GM03348 (cell line): Measurements from ENCODE around the gene FBXO48.

Experiments used
- DNase-seq: peaks from one replicate; pipeline ENCODE4 v3.0.0; 2012; ENCODE audit warnings: low spot score

Gene FBXO48

DNA sequence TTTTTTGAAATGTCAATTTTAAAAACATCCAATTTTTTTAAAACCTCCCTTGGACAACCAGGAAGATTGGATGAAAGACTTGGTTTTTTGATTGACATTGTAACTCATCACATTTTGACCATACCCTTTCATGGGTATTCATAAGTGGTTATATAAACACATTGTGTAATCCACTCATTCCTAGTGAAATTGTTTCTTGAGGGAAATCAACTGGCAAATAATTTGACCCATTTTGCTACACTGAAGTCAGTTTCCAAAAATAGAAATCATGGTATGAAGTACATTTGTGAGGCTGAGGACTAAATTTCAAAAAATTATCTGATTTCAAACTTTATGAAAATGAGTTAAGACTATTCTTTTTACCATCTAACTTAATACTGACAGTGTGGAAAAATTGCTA, 31.5 kb downstream of the FBXO48 start:
- peak; percentile 37 for DNase-seq

GRCh38 chr2:68434981-68435380, 32.1 kb downstream of the FBXO48 start:
- no peak for DNase-seq

- DNase-seq = no peak
These were observed 34.1 kb downstream of the FBXO48 start for GRCh38 chr2:68432696-68433658.

DNA sequence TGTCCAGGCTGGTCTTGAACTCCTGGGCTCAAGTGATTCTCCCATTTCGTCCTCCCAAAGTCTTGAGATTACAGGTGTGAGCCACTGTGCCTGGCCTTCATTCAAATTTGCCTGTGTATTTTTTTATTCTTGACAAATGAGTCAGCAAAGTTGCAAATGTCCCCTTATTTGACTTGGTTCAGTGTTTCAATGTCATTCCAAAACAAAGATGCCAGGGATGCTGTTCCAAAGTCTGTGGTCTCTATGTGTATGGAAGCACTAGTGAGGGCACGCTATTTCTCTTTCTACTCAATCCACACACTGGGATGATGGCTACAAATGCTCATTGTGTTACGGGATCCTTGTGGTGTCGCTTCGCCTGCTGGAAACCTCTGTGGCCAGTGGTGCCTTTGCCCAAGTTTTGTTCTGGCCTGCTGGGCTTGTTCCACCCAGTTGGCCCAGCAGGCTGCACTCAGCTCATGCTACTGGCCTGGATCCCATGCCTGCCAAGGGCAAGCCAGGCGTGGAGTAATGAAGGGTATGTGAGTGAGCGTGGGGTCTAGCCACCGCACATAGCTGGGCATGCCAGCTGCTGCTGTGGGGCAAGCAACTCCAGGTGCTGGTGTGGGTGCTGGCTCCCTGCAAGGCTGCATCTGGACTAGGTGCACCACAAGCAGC, 35.6 kb downstream of the FBXO48 start:
- DNase-seq = no peak

DNA sequence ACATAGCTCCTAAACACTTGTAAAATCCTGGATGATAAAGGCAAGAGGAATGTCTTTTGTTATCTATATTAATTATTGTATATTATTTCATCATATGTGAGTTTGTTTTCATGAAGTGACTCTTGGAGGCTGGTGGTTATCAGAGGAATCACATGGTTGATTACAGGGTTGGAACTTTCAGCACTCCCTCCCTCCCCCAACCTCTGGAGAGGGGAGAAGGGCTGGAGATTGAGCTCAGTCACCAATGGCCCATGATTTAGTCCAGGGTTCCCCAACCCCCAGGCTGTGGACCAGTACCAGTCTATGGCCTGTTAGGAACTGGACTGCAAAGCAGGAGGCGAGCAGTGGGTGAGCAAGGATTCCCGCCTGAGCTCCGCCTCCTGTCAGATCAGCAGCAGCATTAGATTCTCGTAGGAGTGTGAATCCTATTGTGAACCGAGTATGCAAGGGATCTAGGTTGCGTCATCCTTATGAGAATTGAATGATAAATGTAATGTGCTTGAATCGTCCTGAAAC, 37.7 kb downstream of the FBXO48 start:
- DNase-seq = no peak

DNA sequence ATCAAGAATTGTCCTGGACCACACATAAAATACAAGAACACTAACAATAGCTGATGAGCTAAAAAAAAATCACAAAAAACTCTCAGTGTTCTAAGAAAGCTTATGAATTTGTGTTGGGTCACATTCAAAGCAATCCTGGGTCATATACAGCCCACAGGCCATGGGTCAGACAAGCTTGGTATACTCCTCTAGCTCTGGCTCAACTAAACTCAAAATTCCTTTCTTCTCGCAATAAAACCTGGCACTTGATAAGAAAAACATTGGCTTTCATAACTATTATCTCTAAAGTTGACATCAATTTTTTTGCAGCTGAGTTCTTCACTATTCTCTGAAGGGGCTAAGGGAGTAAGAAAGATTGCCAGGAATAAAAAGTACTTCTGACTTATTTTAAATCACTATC, 38.3 kb downstream of the FBXO48 start:
- no peak for DNase-seq

DNA sequence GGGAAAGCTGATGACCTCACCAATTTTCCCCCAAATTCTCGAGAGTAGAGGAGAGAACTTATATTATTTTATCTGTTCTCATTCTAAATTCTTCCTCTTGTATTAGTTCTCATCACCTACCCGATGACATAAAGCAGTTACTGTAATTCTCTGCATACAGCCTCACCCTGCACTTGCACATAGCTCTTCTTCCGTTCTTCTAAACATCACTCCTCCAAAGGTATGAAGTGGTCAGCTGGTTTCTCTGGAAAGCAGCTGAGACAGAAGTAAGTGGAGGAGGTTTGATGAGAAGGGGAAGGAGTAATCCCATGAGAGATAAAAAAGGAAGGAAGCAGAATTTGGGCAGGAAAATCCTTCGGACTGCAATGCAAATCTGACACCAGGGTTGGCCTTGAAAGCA, 39.0 kb downstream of the FBXO48 start:
- no peak for DNase-seq

- no peak for DNase-seq
These were observed 40.1 kb downstream of the FBXO48 start for GRCh38 chr2:68426848-68427579.

GRCh38 chr2:68426446-68426845, 40.6 kb downstream of the FBXO48 start:
- DNase-seq = no peak

- no peak for DNase-seq
These were observed 41.6 kb downstream of the FBXO48 start for GRCh38 chr2:68425503-68425902.

GRCh38 chr2:68423966-68424650, 43.0 kb downstream of the FBXO48 start:
- no peak for DNase-seq

- peak; percentile 28 for DNase-seq
These were observed 46.7 kb downstream of the FBXO48 start for GRCh38 chr2:68420254-68420910.

GRCh38 chr2:68418855-68419254, 48.2 kb downstream of the FBXO48 start:
- no peak for DNase-seq

GRCh38 chr2:68418419-68418818, 48.7 kb downstream of the FBXO48 start:
- DNase-seq = no peak

GRCh38 chr2:68417926-68418325, 49.2 kb downstream of the FBXO48 start:
- no peak for DNase-seq

GRCh38 chr2:68416081-68416675, 50.9 kb downstream of the FBXO48 start:
- no peak for DNase-seq

- DNase-seq = no peak
These were observed 51.6 kb downstream of the FBXO48 start for GRCh38 chr2:68415521-68415920.

- DNase-seq = no peak
These were observed 52.2 kb downstream of the FBXO48 start for GRCh38 chr2:68414876-68415275.

GRCh38 chr2:68414452-68414851, 52.6 kb downstream of the FBXO48 start:
- no peak for DNase-seq

DNA sequence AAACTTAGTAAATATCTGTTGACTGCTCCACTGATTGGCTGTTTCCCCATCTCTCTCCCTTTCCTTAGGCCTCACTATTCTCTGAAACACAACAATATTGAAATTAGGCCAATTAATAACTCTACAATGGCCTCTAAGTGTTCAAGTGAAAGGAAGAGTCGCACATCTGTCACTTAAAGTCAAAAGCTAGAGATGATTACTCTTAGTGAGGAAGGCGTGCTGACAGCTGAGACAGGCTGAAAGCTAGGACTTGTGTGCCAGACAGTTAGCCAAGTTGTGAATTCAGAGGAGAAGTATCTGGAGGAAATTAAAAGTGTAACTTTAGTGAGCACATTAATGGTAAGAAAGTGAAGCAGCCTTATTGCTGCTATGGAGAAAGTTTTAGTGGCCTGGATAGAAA, 53.6 kb downstream of the FBXO48 start:
- no peak for DNase-seq
